Common myeloid progenitor, CD34-positive (primary cell): Measurements from ENCODE around the gene FLII.

Experiments used
- CTCF ChIA-PET: fragments of 350-600 bp; sonication (Branson Sonifier 250); formaldehyde crosslinking; loops from one replicate; lab custom pipeline; 2021; ENCODE audit warnings: antibody characterized with exemption; lab: Charles Lee
- POLR2A ChIA-PET: fragments of 350-600 bp; sonication (Branson Sonifier 250); formaldehyde crosslinking; loops from one replicate; lab custom pipeline; 2021; ENCODE audit warnings: antibody characterized with exemption; lab: Charles Lee
- DNase-seq, 3 donors: peaks; one replicate each; pipeline versions ENCODE4 v3.0.0 to v3.0.0-alpha.2; 2013
- H3K27ac ChIP-seq, 2 experiments: 1 replicate in 1 of 2; 2 replicates in 1 of 2; pipeline ENCODE4 v1.7.0; 2013; ENCODE audit warnings: inconsistent platforms in 2 of 2, low read length in 2 of 2, mild to moderate bottlenecking in 2 of 2, low read depth in 1 of 2, moderate library complexity in 1 of 2; ENCODE audit not compliant: severe bottlenecking in 2 of 2, insufficient read depth in 1 of 2, poor library complexity in 1 of 2
- H3K27me3 ChIP-seq, 5 experiments: replicated peaks in 2 of 5; 1 replicate in 3 of 5; 2 replicates in 2 of 5; pipeline versions ENCODE4 v1.6.1 to v1.7.0; 2013; ENCODE audit warnings: low read length in 4 of 5, mild to moderate bottlenecking in 2 of 5, moderate library complexity in 2 of 5, inconsistent platforms in 1 of 5; ENCODE audit not compliant: insufficient read depth in 5 of 5, control insufficient read depth in 4 of 5
- H3K36me3 ChIP-seq, 4 experiments: 1 replicate in 2 of 4; 2 replicates in 2 of 4; pipeline versions ENCODE4 v1.6.1 to v1.7.0; 2013; ENCODE audit warnings: low read length in 3 of 4, control low read depth in 1 of 4, mild to moderate bottlenecking in 1 of 4; ENCODE audit not compliant: control insufficient read depth in 4 of 4, insufficient read depth in 4 of 4
- H3K4me1 ChIP-seq, 4 experiments: 1 replicate in 3 of 4; 2 replicates in 1 of 4; pipeline versions ENCODE4 v1.6.1 to v1.7.1; 2013; ENCODE audit warnings: low read length in 3 of 4, mild to moderate bottlenecking in 3 of 4, control low read depth in 1 of 4, inconsistent platforms in 1 of 4, moderate library complexity in 1 of 4; ENCODE audit not compliant: control insufficient read depth in 4 of 4, insufficient read depth in 4 of 4; ENCODE audit errors: control extremely low read depth in 1 of 4
- H3K4me3 ChIP-seq, 7 experiments: 1 replicate in 4 of 7; 2 replicates in 3 of 7; pipeline versions ENCODE4 v1.5.1 to v1.7.0; 2013; ENCODE audit warnings: mild to moderate bottlenecking in 7 of 7, low read length in 6 of 7, moderate library complexity in 6 of 7, inconsistent platforms in 2 of 7, low read depth in 2 of 7, control low read depth in 1 of 7; ENCODE audit not compliant: insufficient read depth in 4 of 7, control insufficient read depth in 1 of 7; ENCODE audit errors: extremely low read depth in 1 of 7
- H3K9me3 ChIP-seq, 5 experiments: 1 replicate in 4 of 5; 2 replicates in 1 of 5; pipeline versions ENCODE4 v1.6.1 to v1.7.1; 2013; ENCODE audit warnings: low read length in 4 of 5, mild to moderate bottlenecking in 2 of 5, inconsistent platforms in 1 of 5, low read depth in 1 of 5, moderate library complexity in 1 of 5; ENCODE audit not compliant: control insufficient read depth in 4 of 5, insufficient read depth in 2 of 5; ENCODE audit errors: control extremely low read depth in 1 of 5
- WGBS: methylation state at CpG from one replicate; pipeline ENCODE4 v1.1.5; 2013; ENCODE audit not compliant: insufficient coverage; 5-methylcytosine and 5-hydroxymethylcytosine counted together

Gene FLII

DNA sequence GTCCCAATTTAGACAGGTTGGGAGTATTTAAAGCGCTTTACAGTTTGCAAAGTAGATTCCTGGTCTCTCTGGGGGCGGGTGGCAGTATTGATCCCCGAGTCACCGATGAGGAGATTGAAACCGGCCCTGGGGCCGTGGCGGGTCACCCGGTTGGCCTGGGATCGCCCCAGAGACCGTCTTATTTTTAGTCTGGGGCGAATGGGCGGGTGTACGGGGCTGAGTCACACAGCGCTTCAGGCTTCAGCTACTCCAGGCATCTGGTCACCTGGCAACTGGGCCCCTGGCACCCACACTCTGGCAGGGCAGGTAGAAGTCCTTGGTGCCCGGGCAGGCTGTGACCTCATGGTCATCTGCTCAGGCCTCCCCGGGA is 2.6 kb upstream of the FLII start:
- DNase-seq, result peak in 2 of 3 donors; percentile 42 to 58
- peaks cover 2 to 34% (median 20%) of the 10 kb centered on the region in 4 experiments for H3K36me3 ChIP-seq
- H3K9me3 ChIP-seq, result no peaks in the 10 kb centered on the region
- peak overlapping the region; percentile 66 to 89 for H3K27ac ChIP-seq
- POLR2A ChIA-PET, result no interaction called here
- no peaks in the 10 kb centered on the region for H3K27me3 ChIP-seq
- H3K4me1 ChIP-seq, result peaks cover 3 to 39% (median 37%) of the 10 kb centered on the region in 4 experiments
- WGBS, result 2% methylated on average over 14 of the region's 16 CpGs
- H3K4me3 ChIP-seq, result peak overlapping the region; percentile 70 to 90 (median 79)
- CTCF ChIA-PET, result interaction anchor here (1.4 to 1.5 kb wide), 2 partner anchors 12 to 13 kb away, joined by 3 read pairs; no protein-coding TSS in a partner anchor

- 0% methylated on average over 42 of the region's 72 CpGs for WGBS
- ChIA-PET CTCF (interaction anchor here (0.8 to 1.4 kb wide), 3 partner anchors 10 to 13 kb away, joined by 3 to 4 read pairs (median 3); no protein-coding TSS in a partner anchor), POLR2A (no interaction called here)
- no peaks in the 10 kb centered on the region for H3K27me3 ChIP-seq
- peak; percentile 92 to 96 (median 96) for DNase-seq
- peak within 1 kb of the TSS; percentile 70 to 90 (median 79) for H3K4me3 ChIP-seq
- no peaks in the 10 kb centered on the region for H3K9me3 ChIP-seq
- peaks cover 4 to 40% (median 26%) of the 10 kb centered on the region in 4 experiments for H3K36me3 ChIP-seq
- H3K27ac ChIP-seq, result peak within 1 kb of the TSS; percentile 66 to 89
- peaks cover 3 to 39% (median 37%) of the 10 kb centered on the region in 4 experiments for H3K4me1 ChIP-seq
Measured at GRCh38 chr17:18260332-18261145, 2.0 kb upstream of the FLII start, which contains the start of gene MIEF2. Gene MIEF2 (plus strand): TSS chr17:18260662. CDS start chr17:18262721, 2,059 bp downstream.

DNA sequence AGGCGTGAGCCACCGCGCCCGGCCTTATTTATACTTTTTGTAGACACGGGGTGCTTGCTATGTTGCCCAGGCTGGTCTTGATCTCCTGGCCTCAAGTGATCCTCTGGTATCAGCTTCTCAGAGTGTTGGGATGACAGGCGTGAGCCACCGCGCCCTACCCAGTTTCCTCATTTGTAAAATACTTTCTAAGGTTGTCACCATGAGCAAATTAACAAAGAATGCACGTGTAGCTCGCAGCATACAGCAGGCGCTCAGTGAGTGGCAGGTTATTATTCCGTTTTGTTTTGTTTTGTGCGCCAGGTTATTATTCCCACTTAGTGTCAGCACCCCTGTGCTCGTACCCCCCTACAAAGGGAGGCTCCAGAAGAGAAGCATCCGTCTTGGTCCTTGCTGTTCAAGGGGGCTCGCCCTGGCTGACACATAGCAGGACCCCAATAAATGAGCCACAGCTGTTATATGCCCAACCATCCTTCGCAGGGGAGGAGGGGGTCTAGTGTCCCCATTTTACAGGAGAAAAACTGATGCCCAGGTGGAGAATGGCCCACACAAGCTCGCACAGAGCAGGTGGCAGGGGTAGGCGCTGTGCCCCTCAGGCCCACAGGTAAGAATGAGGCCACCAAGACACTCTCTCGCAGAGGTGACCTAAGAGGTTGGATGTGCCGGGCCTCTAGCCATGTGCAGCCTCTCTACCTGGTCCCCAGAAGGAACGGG is 1.2 kb upstream of the FLII start:
- H3K27me3 ChIP-seq, result no peaks in the 10 kb centered on the region
- POLR2A ChIA-PET, result interaction anchor here (0.9 kb wide), 1 partner anchor 53 kb away, joined by 3 read pairs; no protein-coding TSS in a partner anchor
- 77% methylated on average over 21 of the region's 22 CpGs for WGBS
- H3K27ac ChIP-seq, result peak overlapping the region in 1 of 2 experiments; percentile 89
- CTCF ChIA-PET, result interaction anchor here (0.8 to 1.1 kb wide), 2 partner anchors 10 to 11 kb away, joined by 3 to 4 read pairs; no protein-coding TSS in a partner anchor
- no peak for DNase-seq
- H3K9me3 ChIP-seq, result no peaks in the 10 kb centered on the region
- peak overlapping the region; percentile 6 to 90 (median 79) for H3K4me3 ChIP-seq
- peaks cover 3 to 39% (median 37%) of the 10 kb centered on the region in 4 experiments for H3K4me1 ChIP-seq
- H3K36me3 ChIP-seq, result peaks cover 4 to 40% (median 30%) of the 10 kb centered on the region in 4 experiments

DNA sequence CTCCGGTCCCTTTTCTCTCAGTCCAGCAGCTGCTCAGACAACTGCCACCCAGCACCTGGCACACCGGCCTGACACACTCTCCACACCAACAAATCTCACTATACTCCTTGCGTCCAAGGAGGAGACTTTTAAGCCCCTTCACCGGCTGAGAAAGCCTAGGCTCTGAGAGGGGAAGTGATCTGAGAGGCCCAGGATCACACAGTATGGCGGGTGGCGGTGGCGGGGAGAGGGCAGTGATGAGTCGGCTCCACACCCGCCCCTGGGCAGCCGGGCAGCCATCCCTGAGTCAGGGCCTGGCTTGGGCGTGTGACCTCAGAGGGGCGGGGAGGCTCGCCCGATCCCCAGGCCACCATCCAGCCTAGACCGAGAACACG is 569 bp downstream of the FLII start:
- Histone ChIP-seq H3K4me1 (peaks cover 3 to 39% (median 37%) of the 10 kb centered on the region in 4 experiments), H3K36me3 (peaks cover 3 to 40% (median 35%) of the 10 kb centered on the region in 4 experiments), H3K27me3 (no peaks in the 10 kb centered on the region), H3K27ac (peak overlapping the region; percentile 77 to 87), H3K9me3 (no peaks in the 10 kb centered on the region), H3K4me3 (peak overlapping the region; percentile 72 to 92 (median 86))
- CTCF ChIA-PET, result no interaction called here
- WGBS, result 0% methylated on average over 9 of the region's 16 CpGs
- POLR2A ChIA-PET, result interaction anchor here (1.6 kb wide), 1 partner anchor 12 kb away, joined by 3 read pairs; no protein-coding TSS in a partner anchor
- DNase-seq, result peak; percentile 39 to 76 (median 68)

DNA sequence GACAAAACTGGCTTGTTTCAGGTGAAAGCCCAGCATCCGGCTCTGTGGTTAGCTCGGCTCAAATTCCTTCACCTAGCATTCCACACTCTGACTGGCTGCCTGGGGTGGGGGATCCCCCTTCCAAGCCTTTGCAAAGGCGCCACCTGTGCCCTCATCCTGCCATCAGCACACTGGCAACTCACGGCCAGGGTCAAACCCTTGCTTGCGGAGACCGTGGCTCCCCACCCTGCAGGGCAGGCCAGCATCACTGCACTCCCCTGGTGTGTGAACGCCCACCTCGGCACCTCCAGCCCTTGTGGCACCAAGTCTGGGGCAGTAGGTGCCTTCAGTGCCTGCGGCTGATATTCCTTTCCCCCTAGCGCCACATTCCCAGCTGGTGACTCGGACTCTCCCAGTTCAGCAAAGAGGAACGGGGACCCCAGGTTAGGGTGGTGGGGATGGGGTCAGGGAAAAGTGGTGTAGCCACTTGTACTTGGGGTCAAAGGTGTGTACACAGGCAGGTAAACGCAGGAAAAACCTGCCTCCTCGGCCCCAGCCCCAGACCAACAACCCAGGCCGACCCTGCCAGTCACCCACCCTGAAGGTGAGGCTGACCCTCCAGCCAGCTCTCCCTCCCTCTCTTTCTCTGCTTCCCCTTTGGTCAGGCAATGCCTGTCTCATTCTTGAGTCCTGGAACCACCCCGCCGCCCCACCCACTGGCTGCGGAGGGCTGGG is 1.1 kb downstream of the FLII start:
- H3K27ac ChIP-seq, result peak overlapping the region; percentile 77 to 87
- ChIA-PET POLR2A (interaction anchor here (1.6 kb wide), 1 partner anchor 13 kb away, joined by 3 read pairs; no protein-coding TSS in a partner anchor), CTCF (interaction anchor here (1.3 kb wide), 1 partner anchor 9 kb away, joined by 3 read pairs; no protein-coding TSS in a partner anchor)
- 20% methylated on average over 14 of the region's 18 CpGs for WGBS
- H3K4me3 ChIP-seq, result peak overlapping the region; percentile 72 to 92 (median 86)
- peaks cover 3 to 44% (median 38%) of the 10 kb centered on the region in 4 experiments for H3K36me3 ChIP-seq
- no peaks in the 10 kb centered on the region for H3K9me3 ChIP-seq
- DNase-seq, result peak in 1 of 3 donors; percentile 30
- no peaks in the 10 kb centered on the region for H3K27me3 ChIP-seq
- peaks cover 3 to 39% (median 37%) of the 10 kb centered on the region in 4 experiments for H3K4me1 ChIP-seq

GRCh38 chr17:18256776-18257175 is 1.8 kb downstream of the FLII start:
- no peaks in the 10 kb centered on the region for H3K27me3 ChIP-seq
- 100% methylated on average over 6 of the region's 7 CpGs for WGBS
- peak overlapping the region in 1 of 2 experiments; percentile 55 for H3K27ac ChIP-seq
- H3K4me1 ChIP-seq, result peaks cover 3 to 36% (median 34%) of the 10 kb centered on the region in 4 experiments
- H3K4me3 ChIP-seq, result peak overlapping the region in 3 of 7 experiments; percentile 85 to 87 (median 86)
- DNase-seq, result no peak
- POLR2A ChIA-PET, result no interaction called here
- CTCF ChIA-PET, result interaction anchor here (1.3 to 1.4 kb wide), 2 partner anchors 8 to 14 kb away, joined by 3 read pairs; no protein-coding TSS in a partner anchor
- H3K36me3 ChIP-seq, result peaks cover 3 to 50% (median 44%) of the 10 kb centered on the region in 4 experiments
- H3K9me3 ChIP-seq, result no peaks in the 10 kb centered on the region
